HS-5 (cell line): ENCODE measurements around the gene RETNLB.

ENCODE experiments used
- DNase-seq: peaks from one replicate; pipeline ENCODE4 v3.0.0-alpha.2; 2012; ENCODE audit warnings: low read depth

RETNLB gene, protein sequence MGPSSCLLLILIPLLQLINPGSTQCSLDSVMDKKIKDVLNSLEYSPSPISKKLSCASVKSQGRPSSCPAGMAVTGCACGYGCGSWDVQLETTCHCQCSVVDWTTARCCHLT

DNA sequence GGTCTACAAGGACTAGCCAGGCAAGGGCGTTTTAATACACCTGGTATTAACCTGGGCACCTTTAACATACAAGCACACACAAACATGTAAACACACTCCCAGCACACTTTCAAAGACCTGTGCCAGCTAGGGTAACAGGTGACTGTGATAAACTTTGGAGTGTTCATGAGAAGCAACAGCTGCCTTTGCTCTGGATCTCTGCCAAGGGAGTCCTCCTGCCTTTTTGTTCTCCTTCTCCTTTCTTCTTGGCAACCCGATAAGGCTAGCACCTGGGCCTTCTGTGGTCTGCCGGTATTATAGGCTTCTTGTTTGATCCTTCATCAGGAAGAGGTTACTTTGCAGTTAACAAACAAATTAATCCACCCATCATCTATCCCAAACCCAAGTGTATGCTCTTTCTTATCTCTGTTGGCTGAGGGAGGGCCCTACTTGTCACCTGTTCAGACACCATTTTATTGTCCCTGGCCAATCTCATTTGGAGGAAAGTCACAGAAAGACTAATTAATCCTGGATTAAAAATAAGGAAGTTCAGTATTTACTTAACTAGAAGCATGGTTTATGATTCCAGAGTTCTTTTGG is at the start of gene RETNLB:
TSS of gene RETNLB (minus strand) at position 7 of the 579 bp plus-strand sequence. CDS start 225 bp downstream, outside the sequence.
- DNase-seq = no peak

DNA sequence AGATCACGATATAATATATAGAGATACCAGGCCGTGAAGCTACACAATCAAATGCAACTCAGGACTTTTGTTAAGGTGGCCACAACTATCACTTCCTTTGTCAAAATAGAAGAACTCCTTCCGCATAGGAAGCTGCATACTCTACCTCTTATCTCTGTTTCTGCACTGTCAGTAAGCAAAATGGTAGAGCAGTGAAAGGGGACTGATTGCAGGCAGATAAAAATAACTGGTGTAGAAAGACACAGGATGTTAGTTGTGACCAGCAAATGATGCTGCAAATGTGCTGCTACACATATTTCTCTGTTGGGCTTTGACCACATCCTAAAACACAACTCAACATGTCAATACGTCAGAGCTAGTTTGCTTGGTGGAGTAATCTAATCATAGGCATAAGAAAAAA is 49.1 kb upstream of the RETNLB start:
- DNase-seq = no peak

DNA sequence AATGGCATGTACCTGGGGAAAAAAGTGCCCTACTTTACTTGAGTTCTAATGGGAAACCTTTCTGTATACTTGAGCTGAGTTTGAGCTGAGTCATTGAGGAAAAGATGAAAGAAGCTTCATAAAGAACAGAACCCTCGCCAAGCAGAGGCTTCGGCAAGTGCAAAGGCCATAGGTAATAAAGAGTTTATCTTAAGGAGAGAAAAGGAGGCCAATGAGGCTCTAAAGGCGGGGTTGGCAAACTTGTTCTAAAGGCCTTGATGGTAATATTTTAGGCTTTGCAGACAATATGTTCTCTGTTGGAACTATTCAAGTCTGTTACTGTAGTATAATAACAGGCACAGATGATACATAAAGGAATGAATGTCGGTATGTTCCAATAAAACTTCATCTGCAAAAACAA is 47.8 kb upstream of the RETNLB start:
- DNase-seq = no peak

DNA sequence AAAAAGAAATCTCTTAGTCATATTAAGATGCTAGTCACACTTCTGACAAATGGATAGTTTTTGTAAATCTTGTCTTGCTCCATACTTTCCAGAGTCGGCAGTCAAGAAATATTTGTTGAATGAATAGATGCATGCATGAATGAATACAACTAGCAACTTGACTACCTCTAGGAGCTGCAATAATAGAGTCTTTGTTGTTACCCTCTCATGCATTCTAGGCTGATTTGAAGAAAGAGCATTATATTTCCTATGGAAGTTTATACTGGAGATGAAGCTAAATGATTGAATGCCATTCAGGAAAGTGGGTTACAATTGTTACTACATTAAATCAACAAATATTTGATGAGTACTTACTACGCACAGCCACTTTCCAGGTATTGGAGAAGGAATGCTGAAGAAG is 47.2 kb upstream of the RETNLB start:
- no peak for DNase-seq

DNA sequence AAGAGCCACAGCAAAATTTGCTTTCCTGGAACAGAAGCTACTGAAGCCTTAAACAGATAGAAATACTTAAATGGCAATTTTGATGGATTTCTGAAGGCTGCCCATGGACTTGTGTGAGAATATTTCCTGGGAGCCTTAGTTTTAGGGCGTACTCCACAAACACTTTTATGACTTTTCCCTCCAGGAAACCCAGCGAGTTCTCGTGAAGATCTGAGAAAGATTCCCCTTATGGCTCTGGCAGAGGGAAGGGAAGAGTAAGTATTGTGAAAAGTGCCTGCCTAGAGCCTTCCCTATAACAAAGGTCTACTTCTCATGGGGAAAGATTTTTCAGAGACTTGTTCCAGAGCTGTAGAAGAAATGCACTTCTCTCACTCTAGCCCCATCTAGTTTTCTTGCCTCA is 34.3 kb upstream of the RETNLB start:
- no peak for DNase-seq

DNA sequence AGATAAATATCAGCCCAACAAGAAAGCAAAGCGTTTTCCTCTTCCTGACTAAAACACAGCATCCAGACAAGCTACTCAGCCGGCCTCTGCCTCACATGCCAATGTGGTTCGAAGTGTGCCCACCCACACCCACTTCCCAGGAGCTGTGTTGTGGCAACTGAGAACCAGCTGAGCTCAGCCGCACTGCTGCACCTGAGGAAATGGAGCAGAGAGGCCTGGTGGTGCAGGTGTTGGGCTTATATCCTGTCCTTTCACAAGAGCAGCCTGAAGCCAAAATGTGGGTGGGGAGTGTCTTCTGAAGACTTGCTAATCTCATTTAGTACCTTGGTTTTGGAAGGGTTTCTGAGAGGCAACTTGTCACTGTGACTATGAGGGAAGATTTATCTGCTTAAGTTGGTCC is 23.0 kb upstream of the RETNLB start:
- no peak for DNase-seq

DNA sequence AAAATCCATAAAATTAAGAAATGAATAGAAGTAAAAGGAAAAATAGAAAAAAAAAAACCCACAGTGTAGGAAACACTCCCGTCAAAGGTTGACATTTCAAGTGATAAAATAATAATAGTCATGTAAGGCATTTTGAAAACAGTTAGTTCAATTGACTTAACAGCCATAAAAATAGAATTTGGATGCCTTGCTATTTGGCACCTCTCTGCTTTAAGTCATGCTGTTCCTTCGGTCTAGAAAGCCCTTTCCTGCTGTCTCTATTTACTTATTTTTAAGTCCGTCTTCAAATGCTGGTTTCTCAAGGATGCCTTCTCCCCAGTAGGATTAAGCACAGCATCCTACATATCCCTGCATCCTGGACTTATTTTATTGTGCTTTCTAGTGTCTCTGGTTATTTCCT is 22.3 kb upstream of the RETNLB start:
- DNase-seq = no peak

DNA sequence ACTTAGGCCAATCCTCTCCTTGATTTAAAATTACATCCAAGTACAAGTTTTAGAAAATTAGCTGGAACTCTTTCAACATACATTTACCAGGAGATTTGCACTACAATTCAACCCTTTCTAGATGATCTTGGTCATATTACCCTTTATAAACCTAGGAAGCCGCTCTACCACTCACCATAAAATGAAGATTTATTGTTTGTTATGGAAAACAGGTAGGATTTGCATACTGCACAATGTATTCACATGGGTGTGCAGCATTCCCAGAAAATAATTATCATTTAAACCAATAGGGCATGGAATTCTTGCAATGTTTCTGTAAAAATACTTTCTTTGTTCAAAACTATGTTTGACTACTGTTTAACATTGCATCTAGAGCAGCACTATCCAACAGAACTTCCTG is 18.4 kb upstream of the RETNLB start:
- no peak for DNase-seq

DNA sequence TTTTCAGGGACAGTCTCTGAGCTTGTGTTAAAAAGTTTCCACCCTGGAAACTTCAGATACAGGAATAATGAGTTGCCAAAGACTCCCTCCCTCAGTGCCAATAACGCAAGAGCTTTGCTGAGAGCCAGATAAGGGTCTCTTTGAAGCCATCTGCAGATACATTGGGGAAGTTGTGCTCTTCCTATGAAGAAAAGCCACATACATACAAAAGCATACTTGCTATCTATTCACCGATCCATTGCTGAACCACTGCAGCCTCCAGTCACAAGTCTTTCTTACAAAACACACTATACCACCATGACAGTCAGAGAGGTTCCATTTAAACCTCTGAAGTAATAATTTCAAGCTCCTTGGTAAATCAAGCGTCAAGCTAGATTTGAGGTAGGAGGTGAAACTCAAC is 10.0 kb upstream of the RETNLB start:
- DNase-seq = no peak

DNA sequence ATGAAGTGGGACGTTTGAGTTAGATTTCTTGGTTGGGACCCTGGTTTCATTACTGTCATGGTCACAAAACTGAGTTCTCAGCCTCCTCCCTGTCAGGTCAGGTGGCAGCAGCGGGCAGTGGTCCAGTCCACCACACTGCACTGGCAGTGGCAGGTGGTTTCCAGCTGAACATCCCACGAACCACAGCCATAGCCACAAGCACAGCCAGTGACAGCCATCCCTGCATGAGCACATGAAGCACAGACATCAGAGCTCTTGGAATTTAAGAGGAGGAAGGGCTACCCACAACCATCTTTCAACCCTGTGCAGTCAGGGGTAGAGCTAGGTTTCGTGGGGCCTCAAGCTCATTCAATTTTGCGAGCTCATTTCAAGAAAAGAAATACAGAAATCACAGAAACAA is 1.5 kb downstream of the RETNLB start:
- DNase-seq = no peak

DNA sequence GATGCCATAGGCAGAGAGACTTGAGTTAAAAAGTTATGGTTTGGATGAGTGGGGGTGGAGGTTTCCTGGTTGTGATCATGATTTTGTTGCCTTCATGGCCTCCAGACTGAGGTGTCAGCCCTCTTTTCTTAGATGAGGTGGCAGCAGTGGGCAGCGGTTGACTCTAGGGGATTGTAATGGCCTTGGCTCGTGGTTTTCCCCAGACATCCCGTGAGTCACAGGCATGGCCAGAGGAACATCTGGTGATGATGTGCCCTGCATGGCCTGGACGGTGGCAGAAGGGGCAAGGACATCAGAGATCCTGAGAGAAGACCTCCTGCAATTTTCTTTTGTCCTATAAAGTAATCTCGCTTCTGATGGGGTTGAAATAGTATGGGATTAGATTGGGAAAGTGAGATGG is 12.4 kb downstream of the RETNLB start:
- DNase-seq = no peak

DNA sequence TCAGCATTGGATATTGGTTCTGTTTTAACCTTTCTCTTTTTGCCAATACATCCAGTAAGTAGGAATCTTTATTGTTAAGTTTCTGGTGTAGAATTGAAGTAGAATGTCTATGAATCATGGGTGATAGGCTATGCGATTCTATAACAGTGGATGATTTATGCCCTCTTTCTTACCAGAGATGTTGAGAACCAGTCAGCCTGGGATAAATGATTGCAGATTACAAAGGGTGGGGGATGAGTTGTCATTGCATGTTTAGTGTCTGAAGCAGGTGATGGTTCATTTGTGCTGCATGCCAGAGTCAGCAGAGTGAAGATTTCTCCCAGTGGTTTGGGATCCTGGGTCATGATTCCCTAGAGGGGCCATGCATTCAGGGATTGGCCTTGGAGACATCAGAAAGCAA is 14.3 kb downstream of the RETNLB start:
- no peak for DNase-seq

DNA sequence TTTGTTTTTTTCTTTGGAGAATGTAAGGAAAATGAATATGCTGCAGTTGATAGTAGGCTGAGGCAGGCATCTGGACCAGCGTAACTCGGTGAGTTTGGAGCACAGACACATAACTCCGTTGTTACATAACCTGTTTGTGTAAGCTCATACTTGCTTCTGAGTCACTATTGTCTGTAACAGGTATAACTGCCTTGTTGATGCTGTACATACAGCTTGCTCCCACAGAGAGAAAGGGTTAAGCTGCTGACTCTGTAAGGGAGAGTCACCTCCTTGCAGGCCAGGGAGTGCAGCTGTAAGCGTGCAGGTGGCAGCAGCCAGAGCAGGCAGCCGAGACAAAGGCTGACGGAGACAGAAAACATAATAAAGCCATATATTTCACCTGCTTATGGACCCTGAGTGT is 20.4 kb downstream of the RETNLB start:
- DNase-seq = no peak

DNA sequence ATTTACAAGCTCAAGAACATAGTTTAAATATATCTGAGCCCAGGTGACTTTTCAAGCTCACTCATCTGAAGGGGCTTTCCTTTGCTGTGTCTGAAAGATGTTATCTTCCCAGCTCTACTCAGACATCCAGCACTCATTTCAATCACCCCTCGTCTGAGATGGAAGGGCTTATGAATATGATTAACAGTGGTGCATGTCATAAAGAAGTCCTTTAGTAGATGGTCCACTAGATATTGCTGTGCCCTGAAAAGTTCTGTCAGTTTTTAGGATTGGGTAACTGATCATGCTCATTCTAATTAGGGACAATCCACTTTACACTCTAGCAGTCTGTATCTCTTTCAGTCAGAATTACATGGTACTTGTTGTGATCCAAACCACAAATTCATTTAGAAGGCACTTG is 28.3 kb downstream of the RETNLB start:
- no peak for DNase-seq

DNA sequence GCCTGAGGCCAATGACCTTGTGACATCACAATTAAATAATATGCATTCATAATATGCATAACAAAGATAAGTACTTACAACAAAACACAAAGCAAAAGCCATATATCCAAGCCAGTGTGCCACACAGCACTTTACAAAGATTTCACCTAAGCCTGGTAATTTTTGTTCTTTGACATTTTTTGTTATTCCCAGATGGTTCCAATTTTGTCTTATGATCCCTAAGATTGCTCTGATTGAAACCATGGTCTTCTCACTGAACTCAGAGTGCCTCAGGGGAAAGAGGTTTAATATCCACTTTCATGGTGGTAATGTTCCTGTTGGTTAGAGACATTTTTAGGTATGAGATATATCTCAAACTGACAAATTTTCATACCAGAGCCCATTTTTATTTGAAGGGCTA is 29.1 kb downstream of the RETNLB start:
- DNase-seq = no peak

DNA sequence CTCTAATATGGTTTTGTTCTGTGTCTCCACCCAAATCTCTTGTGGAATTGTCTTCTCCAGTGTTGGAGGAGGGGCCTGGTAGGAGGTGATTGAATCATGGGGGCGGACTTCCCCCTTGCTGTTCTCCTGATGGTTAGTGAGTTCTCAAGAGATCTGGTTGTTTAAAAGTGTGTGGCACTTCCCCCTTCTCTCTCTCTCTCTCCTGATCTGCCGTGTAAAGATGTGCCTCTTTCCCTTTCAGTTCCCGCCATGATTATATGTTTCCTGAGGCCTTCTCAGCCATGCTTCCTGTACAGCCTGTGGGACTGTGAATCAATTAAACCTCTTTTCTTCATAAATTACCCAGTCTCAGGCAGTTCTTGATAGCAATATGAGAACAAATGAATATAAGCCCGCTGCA is 33.1 kb downstream of the RETNLB start:
- no peak for DNase-seq

DNA sequence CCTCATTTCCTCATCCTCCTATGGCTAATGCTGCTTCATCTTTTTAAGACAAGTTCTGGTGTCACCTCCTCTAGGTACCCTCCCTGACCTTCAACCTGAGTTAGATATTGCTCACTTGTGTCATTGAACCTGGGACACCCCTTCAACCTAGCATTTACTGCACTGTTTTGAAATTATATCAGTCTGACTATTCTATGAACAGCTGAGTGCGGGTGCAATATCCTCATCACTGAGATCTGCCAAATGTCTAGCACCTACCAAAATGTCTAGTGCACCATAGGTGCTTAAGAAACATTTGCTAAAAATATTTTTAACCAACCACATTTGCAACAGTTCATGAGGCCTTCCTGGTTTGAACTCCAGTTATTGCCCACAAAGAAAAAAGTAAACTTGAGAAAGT is 34.5 kb downstream of the RETNLB start:
- no peak for DNase-seq

DNA sequence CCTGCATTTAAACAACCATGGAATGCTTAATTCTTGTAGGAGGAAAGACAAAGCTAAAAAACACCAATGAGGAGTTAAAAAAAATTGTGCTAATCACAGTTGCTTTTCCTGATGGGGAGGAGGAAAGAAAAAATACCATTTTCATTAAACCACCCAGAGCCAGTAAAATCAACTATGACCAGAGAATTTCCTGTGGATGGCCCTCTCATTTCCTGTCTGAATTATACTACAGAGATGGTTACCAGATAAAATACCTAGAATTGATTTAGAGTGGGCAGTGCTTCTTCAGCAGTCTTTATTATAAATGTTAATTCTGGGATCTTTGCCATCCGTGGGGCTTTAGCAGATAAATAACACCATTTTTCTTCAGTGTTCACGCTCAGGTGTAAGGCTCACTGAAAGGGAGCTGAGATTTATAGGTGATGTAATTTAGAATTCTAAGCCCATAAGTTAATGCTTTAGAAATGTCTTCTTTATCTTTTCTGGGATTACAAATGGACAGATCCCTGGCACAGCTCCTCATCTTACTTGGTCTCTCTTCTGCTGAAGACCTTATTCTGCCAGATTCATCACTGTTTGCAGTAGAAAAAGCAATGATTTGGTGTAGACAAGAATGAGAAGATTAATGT is 37.9 kb downstream of the RETNLB start:
- DNase-seq = no peak

DNA sequence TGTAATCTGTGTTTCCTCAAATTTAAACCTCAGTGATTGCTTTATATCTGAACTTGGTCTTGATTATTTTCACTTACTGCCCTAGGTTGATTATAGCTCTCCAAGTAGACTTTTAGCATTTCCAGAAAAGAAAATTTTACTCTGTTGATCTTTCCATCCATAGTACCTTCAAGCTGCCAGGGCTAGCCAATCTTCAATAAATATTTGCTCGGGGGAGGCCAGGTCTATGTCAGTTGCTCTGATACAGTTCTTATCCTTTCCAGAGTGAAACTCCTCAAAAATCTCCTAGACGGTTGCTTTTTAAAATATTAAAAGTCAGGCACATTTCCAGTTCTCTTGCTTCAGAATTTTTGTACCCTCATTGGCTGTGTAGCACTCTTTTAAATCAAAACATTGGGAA is 38.8 kb downstream of the RETNLB start:
- no peak for DNase-seq

DNA sequence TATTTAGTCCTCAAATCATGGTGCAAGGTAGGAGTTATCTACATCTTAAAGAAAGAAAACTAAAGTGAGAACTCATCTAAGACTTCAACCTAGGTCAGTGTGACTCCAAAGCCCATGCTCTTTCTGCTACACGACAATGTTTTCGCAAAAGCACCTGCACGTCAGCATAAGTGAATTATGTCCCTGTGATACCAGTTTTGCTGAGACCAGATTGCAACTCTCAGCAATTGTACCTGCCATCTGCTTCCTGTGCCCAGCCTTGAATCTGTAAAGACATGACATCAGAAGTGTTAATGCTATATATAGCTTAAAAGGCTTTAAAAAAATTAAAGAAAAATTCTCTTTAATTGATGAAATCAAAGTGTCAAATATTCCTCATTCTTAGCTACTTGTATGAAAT is 43.4 kb downstream of the RETNLB start:
- DNase-seq = no peak

DNA sequence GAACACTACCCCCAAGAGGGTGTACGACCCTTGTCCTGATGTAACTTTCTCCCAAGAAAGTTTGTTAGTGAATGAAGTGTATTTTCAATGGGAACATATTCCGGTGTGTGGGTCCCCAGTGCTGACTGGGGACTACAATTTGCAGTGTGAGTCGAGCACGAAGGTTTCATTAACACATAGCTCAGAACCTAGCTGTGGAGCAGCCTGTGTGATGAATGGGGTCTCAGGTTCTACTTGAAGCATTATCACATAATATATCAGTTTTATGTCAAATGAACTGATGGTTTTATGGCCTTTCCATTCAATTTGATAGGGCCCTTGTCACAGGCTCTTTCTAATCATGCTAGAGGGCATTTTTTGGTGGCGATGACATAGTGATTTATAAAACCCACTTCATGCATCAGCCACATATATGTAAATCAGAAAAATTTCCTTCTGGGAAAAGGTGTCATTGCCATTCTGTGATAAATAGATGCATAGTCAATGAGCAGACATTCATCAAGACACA is 44.1 kb downstream of the RETNLB start:
- DNase-seq = no peak
